ENCODE measurements around the gene GNG7. TPM values are rescaled to one million over a fixed set of nuclear protein-coding genes. Genes with fewer than 3 reads are reported as not detected.

GNG7 gene
- polyA plus RNA-seq, 3 donors: 1.1 to 1.6 (median 1.3) TPM

- Mint-ChIP-seq H3K27ac (no peak overlapping the region), H3K9me3 (peaks cover 0 to 5% (median 2%) of the 10 kb centered on the region in 7 donors), H3K4me1 (peaks cover 32% of the 10 kb centered on the region), H3K36me3 (peaks cover 0 to 6% of the 10 kb centered on the region in 2 donors), H3K4me3 (no peak overlapping the region), H3K27me3 (ENCODE audit: low read depth in 3 of 3) (peaks cover 1 to 2% (median 1%) of the 10 kb centered on the region in 3 donors)
- no peaks in the 10 kb centered on the region for H3K9me3 ChIP-seq (replicated peaks in 1 of 2; ENCODE audit: control insufficient read depth in 1 of 2, insufficient read depth in 1 of 2, low read length in 2 of 2)
- no peak overlapping the region for H3K4me3 ChIP-seq (replicated peaks in 1 of 3; ENCODE audit: low read depth in 2 of 3, low read length in 3 of 3)
- H3K4me2 ChIP-seq (replicated peaks; ENCODE audit: extremely low read depth, low read length, poor library complexity, severe bottlenecking): no peak overlapping the region
- no peaks in the 10 kb centered on the region for H3K79me2 ChIP-seq (ENCODE audit: insufficient read depth, low read length)
- H3K4me1 ChIP-seq (ENCODE audit: control insufficient read depth in 1 of 2, insufficient read depth in 2 of 2, low read length in 2 of 2): peaks cover 27 to 32% of the 10 kb centered on the region in 2 donors
- no peak overlapping the region for H3K27ac ChIP-seq (ENCODE audit: low read depth in 1 of 2, low read length in 2 of 2)
- H3K27me3 ChIP-seq (ENCODE audit: control insufficient read depth in 2 of 2, insufficient read depth in 2 of 2, low read length in 2 of 2): no peaks in the 10 kb centered on the region
- no peak for DNase-seq
- no peaks in the 10 kb centered on the region for H4K20me1 ChIP-seq (ENCODE audit: insufficient read depth, low read length)
- TF ChIP-seq, protein P1, sequence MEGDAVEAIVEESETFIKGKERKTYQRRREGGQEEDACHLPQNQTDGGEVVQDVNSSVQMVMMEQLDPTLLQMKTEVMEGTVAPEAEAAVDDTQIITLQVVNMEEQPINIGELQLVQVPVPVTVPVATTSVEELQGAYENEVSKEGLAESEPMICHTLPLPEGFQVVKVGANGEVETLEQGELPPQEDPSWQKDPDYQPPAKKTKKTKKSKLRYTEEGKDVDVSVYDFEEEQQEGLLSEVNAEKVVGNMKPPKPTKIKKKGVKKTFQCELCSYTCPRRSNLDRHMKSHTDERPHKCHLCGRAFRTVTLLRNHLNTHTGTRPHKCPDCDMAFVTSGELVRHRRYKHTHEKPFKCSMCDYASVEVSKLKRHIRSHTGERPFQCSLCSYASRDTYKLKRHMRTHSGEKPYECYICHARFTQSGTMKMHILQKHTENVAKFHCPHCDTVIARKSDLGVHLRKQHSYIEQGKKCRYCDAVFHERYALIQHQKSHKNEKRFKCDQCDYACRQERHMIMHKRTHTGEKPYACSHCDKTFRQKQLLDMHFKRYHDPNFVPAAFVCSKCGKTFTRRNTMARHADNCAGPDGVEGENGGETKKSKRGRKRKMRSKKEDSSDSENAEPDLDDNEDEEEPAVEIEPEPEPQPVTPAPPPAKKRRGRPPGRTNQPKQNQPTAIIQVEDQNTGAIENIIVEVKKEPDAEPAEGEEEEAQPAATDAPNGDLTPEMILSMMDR (IDR thresholded peaks at IDR 0.05): no peak
- no peaks in the 10 kb centered on the region for H3K36me3 ChIP-seq (replicated peaks in 1 of 2; ENCODE audit: control insufficient read depth in 1 of 2, insufficient read depth in 2 of 2, low read length in 2 of 2)
- no peak overlapping the region for H3K9ac ChIP-seq (ENCODE audit: insufficient read depth, low read length, poor library complexity, severe bottlenecking)
- no CpG with 5 or more reads among the region's 2 CpGs for WGBS (ENCODE audit: insufficient coverage)
- no peak overlapping the region for H2AFZ ChIP-seq (ENCODE audit: insufficient read depth, low read depth, low read length, poor library complexity, severe bottlenecking)
- intact Hi-C loops (cut with micrococcal nuclease): loop anchor here (5.0 to 10.0 kb wide), 4 partner anchors 38 to 235 kb away; partner anchors contain the start of gene GADD45B (in 1 of the 2)
Observed at GRCh38 chr19:2639999-2640398, 62.5 kb downstream of the GNG7 start.

GRCh38 chr19:2638417-2638940, 64.0 kb downstream of the GNG7 start:
- no peak for DNase-seq
- H3K27ac Mint-ChIP-seq: no peak overlapping the region

More at GRCh38 chr19:2638417-2638940, 64.0 kb downstream of the GNG7 start:
- no peak overlapping the region for H3K4me3 ChIP-seq (replicated peaks in 1 of 3; ENCODE audit: low read depth in 2 of 3, low read length in 3 of 3)
- H3K4me2 ChIP-seq (replicated peaks; ENCODE audit: extremely low read depth, low read length, poor library complexity, severe bottlenecking): no peak overlapping the region
- H3K9ac ChIP-seq (ENCODE audit: insufficient read depth, low read length, poor library complexity, severe bottlenecking): no peak overlapping the region
- Mint-ChIP-seq H3K36me3 (no peaks in the 10 kb centered on the region), H3K9me3 (peaks cover 0 to 5% (median 2%) of the 10 kb centered on the region in 7 donors), H3K4me1 (peaks cover 48% of the 10 kb centered on the region), H3K27me3 (ENCODE audit: low read depth in 3 of 3) (peaks cover 1 to 5% (median 2%) of the 10 kb centered on the region in 3 donors), H3K4me3 (no peak overlapping the region)
- no peaks in the 10 kb centered on the region for H3K27me3 ChIP-seq (ENCODE audit: control insufficient read depth in 2 of 2, insufficient read depth in 2 of 2, low read length in 2 of 2)
- TF ChIP-seq, protein P1 (IDR thresholded peaks at IDR 0.05): no peak
- no peaks in the 10 kb centered on the region for H3K36me3 ChIP-seq (replicated peaks in 1 of 2; ENCODE audit: control insufficient read depth in 1 of 2, insufficient read depth in 2 of 2, low read length in 2 of 2)
- no CpG with 5 or more reads among the region's 3 CpGs for WGBS (ENCODE audit: insufficient coverage)
- H3K79me2 ChIP-seq (ENCODE audit: insufficient read depth, low read length): no peaks in the 10 kb centered on the region
- H4K20me1 ChIP-seq (ENCODE audit: insufficient read depth, low read length): no peaks in the 10 kb centered on the region
- intact Hi-C loops (cut with micrococcal nuclease): loop anchor here (5.0 kb wide), 3 partner anchors 36 to 161 kb away; partner anchors contain the start of gene GADD45B (in 1 of the 2)
- H3K4me1 ChIP-seq (ENCODE audit: control insufficient read depth in 1 of 2, insufficient read depth in 2 of 2, low read length in 2 of 2): peaks cover 40 to 47% of the 10 kb centered on the region in 2 donors
- H3K27ac ChIP-seq (ENCODE audit: low read depth in 1 of 2, low read length in 2 of 2): no peak overlapping the region
- no peaks in the 10 kb centered on the region for H3K9me3 ChIP-seq (replicated peaks in 1 of 2; ENCODE audit: control insufficient read depth in 1 of 2, insufficient read depth in 1 of 2, low read length in 2 of 2)
- H2AFZ ChIP-seq (ENCODE audit: insufficient read depth, low read depth, low read length, poor library complexity, severe bottlenecking): no peak overlapping the region
